ENCODE results near the gene BPIFB3. TPM values are rescaled to one million over a fixed set of nuclear protein-coding genes. Genes with fewer than 3 reads are reported as not detected.

The BPIFB3 gene
- polyA plus RNA-seq, 1 donor (not counting 4 experiments of a cell fraction or from before 2014, with no cell fraction given) = not detected

GRCh38 chr20:33068251-33068939 is 14.7 kb downstream of the BPIFB3 start:
- Histone ChIP-seq H3K27me3 (ENCODE audit: control insufficient read depth, extremely low read depth, insufficient read depth, low read length) (peaks cover 2% of the 10 kb centered on the region), H3K4me2 (ENCODE audit: control insufficient read depth, extremely low read depth, insufficient read depth, low read depth, low read length) (no peak overlapping the region), H3K9me3 (ENCODE audit: control insufficient read depth, low read depth, low read length) (no peaks in the 10 kb centered on the region), H3K36me3 (ENCODE audit: control insufficient read depth in 2 of 2, extremely low read depth in 1 of 2, insufficient read depth in 2 of 2, low read length in 2 of 2) (no peaks in the 10 kb centered on the region), H3K79me2 (ENCODE audit: control insufficient read depth, insufficient read depth, low read length) (no peaks in the 10 kb centered on the region), H3K9ac (ENCODE audit: control insufficient read depth, extremely low read depth, insufficient read depth, low read length) (no peak overlapping the region), H3K9me1 (ENCODE audit: control insufficient read depth, extremely low read depth, insufficient read depth, low read length) (no peaks in the 10 kb centered on the region), H3K4me1 (ENCODE audit: control insufficient read depth, extremely low read depth, insufficient read depth, low read length) (peaks cover 4% of the 10 kb centered on the region), H3K27ac (ENCODE audit: control insufficient read depth, insufficient read depth, low read length) (no peak overlapping the region), H3K4me3 (ENCODE audit: control insufficient read depth in 2 of 3, extremely low read depth in 1 of 3, insufficient read depth in 2 of 3, low read depth in 1 of 3, low read length in 3 of 3) (no peak overlapping the region), H4K20me1 (ENCODE audit: control insufficient read depth, extremely low read depth, insufficient read depth, low read length) (no peaks in the 10 kb centered on the region), H2AFZ (ENCODE audit: control insufficient read depth, low read length) (no peak overlapping the region)
- TF ChIP-seq EZH2 (IDR thresholded peaks at IDR 0.05; ENCODE audit: low read length) = no peak
- TF ChIP-seq, protein P1, sequence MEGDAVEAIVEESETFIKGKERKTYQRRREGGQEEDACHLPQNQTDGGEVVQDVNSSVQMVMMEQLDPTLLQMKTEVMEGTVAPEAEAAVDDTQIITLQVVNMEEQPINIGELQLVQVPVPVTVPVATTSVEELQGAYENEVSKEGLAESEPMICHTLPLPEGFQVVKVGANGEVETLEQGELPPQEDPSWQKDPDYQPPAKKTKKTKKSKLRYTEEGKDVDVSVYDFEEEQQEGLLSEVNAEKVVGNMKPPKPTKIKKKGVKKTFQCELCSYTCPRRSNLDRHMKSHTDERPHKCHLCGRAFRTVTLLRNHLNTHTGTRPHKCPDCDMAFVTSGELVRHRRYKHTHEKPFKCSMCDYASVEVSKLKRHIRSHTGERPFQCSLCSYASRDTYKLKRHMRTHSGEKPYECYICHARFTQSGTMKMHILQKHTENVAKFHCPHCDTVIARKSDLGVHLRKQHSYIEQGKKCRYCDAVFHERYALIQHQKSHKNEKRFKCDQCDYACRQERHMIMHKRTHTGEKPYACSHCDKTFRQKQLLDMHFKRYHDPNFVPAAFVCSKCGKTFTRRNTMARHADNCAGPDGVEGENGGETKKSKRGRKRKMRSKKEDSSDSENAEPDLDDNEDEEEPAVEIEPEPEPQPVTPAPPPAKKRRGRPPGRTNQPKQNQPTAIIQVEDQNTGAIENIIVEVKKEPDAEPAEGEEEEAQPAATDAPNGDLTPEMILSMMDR (optimal IDR thresholded peaks at IDR 0.05 in 1 of 3, IDR thresholded peaks at IDR 0.05 in 1 of 3, conservative IDR thresholded peaks at IDR 0.05 in 1 of 3; ENCODE audit: extremely low read depth in 1 of 3, insufficient read depth in 2 of 3, low read length in 3 of 3) = no peak
- FAIRE-seq (no peak), DNase-seq (ENCODE audit: low read depth, low spot score) (no peak)
- dilution Hi-C loops (cut with MboI; ENCODE audit: extremely low pct_ligation_motif_present, low sequenced_read_pairs) = no loop called here

GRCh38 chr20:33069673-33070072 is 16.0 kb downstream of the BPIFB3 start:
- dilution Hi-C loops (cut with MboI; ENCODE audit: extremely low pct_ligation_motif_present, low sequenced_read_pairs) = no loop called here
- Histone ChIP-seq H3K36me3 (ENCODE audit: control insufficient read depth in 2 of 2, extremely low read depth in 1 of 2, insufficient read depth in 2 of 2, low read length in 2 of 2) (no peaks in the 10 kb centered on the region), H3K9me1 (ENCODE audit: control insufficient read depth, extremely low read depth, insufficient read depth, low read length) (no peaks in the 10 kb centered on the region), H3K79me2 (ENCODE audit: control insufficient read depth, insufficient read depth, low read length) (no peaks in the 10 kb centered on the region), H3K9ac (ENCODE audit: control insufficient read depth, extremely low read depth, insufficient read depth, low read length) (no peak overlapping the region), H2AFZ (ENCODE audit: control insufficient read depth, low read length) (no peak overlapping the region), H3K4me1 (ENCODE audit: control insufficient read depth, extremely low read depth, insufficient read depth, low read length) (peaks cover 4% of the 10 kb centered on the region), H4K20me1 (ENCODE audit: control insufficient read depth, extremely low read depth, insufficient read depth, low read length) (no peaks in the 10 kb centered on the region), H3K4me2 (ENCODE audit: control insufficient read depth, extremely low read depth, insufficient read depth, low read depth, low read length) (no peak overlapping the region), H3K4me3 (ENCODE audit: control insufficient read depth in 2 of 3, extremely low read depth in 1 of 3, insufficient read depth in 2 of 3, low read depth in 1 of 3, low read length in 3 of 3) (no peak overlapping the region), H3K9me3 (ENCODE audit: control insufficient read depth, low read depth, low read length) (no peaks in the 10 kb centered on the region), H3K27ac (ENCODE audit: control insufficient read depth, insufficient read depth, low read length) (no peak overlapping the region), H3K27me3 (ENCODE audit: control insufficient read depth, extremely low read depth, insufficient read depth, low read length) (peaks cover 4% of the 10 kb centered on the region)
- DNase-seq (ENCODE audit: low read depth, low spot score) = no peak
- no peak for TF ChIP-seq EZH2 (IDR thresholded peaks at IDR 0.05; ENCODE audit: low read length)
- TF ChIP-seq, protein P1 (optimal IDR thresholded peaks at IDR 0.05 in 1 of 3, IDR thresholded peaks at IDR 0.05 in 1 of 3, conservative IDR thresholded peaks at IDR 0.05 in 1 of 3; ENCODE audit: extremely low read depth in 1 of 3, insufficient read depth in 2 of 3, low read length in 3 of 3) = no peak
- no peak for FAIRE-seq
